Breast epithelium (tissue), 4 donors: ENCODE results near the gene APIP. TPM values are rescaled to one million over a fixed set of nuclear protein-coding genes. Genes with fewer than 3 reads are reported as not detected.
A peak's percentile ranks its signal among the peaks of the same experiment; 100 is the strongest.

Experiments
- DNase-seq, 2 donors: peaks; one replicate each; pipeline ENCODE4 v3.0.0-alpha.2; 2019; ENCODE audit warnings: low spot score in 2 of 2
- H3K27ac ChIP-seq, 2 donors: fragments of 200-600 bp; sonication (generic) in 1 of 2; one replicate each; pipeline ENCODE4 v1.5.1; 2016 to 2019; ENCODE audit warnings: mild to moderate bottlenecking in 1 of 2
- H3K27me3 ChIP-seq, 2 donors: fragments of 200-600 bp; sonication (generic) in 1 of 2; one replicate each; pipeline versions ENCODE4 v1.5.1 to v1.6.0; 2017 to 2019; ENCODE audit warnings: control low read depth in 1 of 2, mild to moderate bottlenecking in 1 of 2
- H3K36me3 ChIP-seq: fragments of 200-600 bp; one replicate; pipeline ENCODE4 v1.5.1; 2019
- H3K4me1 ChIP-seq, 2 donors: fragments of 200-600 bp; sonication (generic); one replicate each; pipeline ENCODE4 v1.5.1; 2016 to 2019; ENCODE audit warnings: control low read depth in 1 of 2
- H3K4me3 ChIP-seq, 3 donors: fragments of 200-600 bp; sonication (generic); 1 replicate in 2 of 3; 2 replicates in 1 of 3; pipeline ENCODE4 v1.5.1; 2016 to 2019; ENCODE audit warnings: mild to moderate bottlenecking in 3 of 3, moderate library complexity in 2 of 3
- H3K9me3 ChIP-seq, 2 donors: fragments of 200-600 bp; sonication (generic) in 1 of 2; one replicate each; pipeline ENCODE4 v1.5.1; 2016 to 2019; ENCODE audit warnings: control low read depth in 1 of 2
- CTCF ChIP-seq, 3 donors: fragments of 450-650 bp; IDR thresholded peaks; one replicate each; pipeline ENCODE4 v1.5.1; 2016 to 2017; ENCODE audit warnings: antibody characterized with exemption in 3 of 3, mild to moderate bottlenecking in 3 of 3, moderate library complexity in 3 of 3
- POLR2A ChIP-seq: fragments of 450-650 bp; IDR thresholded peaks from one replicate; pipeline ENCODE4 v1.6.1; 2016; ENCODE audit warnings: antibody characterized with exemption, mild to moderate bottlenecking, moderate library complexity
- POLR2AphosphoS5 ChIP-seq, 3 donors: sonication (generic); formaldehyde crosslinking; IDR thresholded peaks; one replicate each; pipeline ENCODE4 v1.6.1; 2017; ENCODE audit warnings: antibody characterized with exemption in 3 of 3
- intact Hi-C: fragments of 100-400 bp; cut with DNase I; formaldehyde crosslinking; loops from one replicate; pipeline ENCODE4 v1.15.1; 2023; ENCODE audit warnings: low total_unique reads
- total RNA-seq, 3 donors: library from RNA; depleted of rRNA; stranded (reverse); fragments of >200 nt; gene quantifications; one replicate each; pipeline ENCODE4 v1.1.0, GENCODE V29; 2016

APIP gene
- total RNA-seq, 3 donors from 2014 or later: 27.7 to 46.4 (median 29.8) TPM

GRCh38 chr11:34855754-34856095 is 60.5 kb downstream of the APIP start:
- Histone ChIP-seq H3K9me3 (no peaks in the 10 kb centered on the region), H3K4me3 (no peak overlapping the region), H3K36me3 (no peaks in the 10 kb centered on the region), H3K27me3 (no peaks in the 10 kb centered on the region), H3K27ac (peak overlapping the region; percentile 37 to 51), H3K4me1 (no peaks in the 10 kb centered on the region)
- TF ChIP-seq POLR2A (no peak), CTCF (IDR thresholded peaks at IDR 0.05) (no peak), POLR2AphosphoS5 (IDR thresholded peaks at IDR 0.05) (no peak)
- DNase-seq: no peak
- intact Hi-C loops: no loop called here

GRCh38 chr11:34855021-34855753 is 61.0 kb downstream of the APIP start:
- Histone ChIP-seq H3K27me3 (no peaks in the 10 kb centered on the region), H3K4me3 (no peak overlapping the region), H3K4me1 (no peaks in the 10 kb centered on the region), H3K27ac (peak overlapping the region; percentile 37 to 51), H3K9me3 (no peaks in the 10 kb centered on the region), H3K36me3 (no peaks in the 10 kb centered on the region)
- peak in 1 of 2 donors; percentile 31 for DNase-seq
- intact Hi-C loops: no loop called here
- TF ChIP-seq POLR2AphosphoS5 (IDR thresholded peaks at IDR 0.05) (no peak), POLR2A (no peak), CTCF (IDR thresholded peaks at IDR 0.05) (no peak)

GRCh38 chr11:34851916-34852315 is 64.3 kb downstream of the APIP start:
- Histone ChIP-seq H3K4me3 (no peak overlapping the region), H3K4me1 (no peaks in the 10 kb centered on the region), H3K27ac (no peak overlapping the region), H3K36me3 (no peaks in the 10 kb centered on the region), H3K27me3 (no peaks in the 10 kb centered on the region), H3K9me3 (no peaks in the 10 kb centered on the region)
- no peak for DNase-seq
- intact Hi-C loops: no loop called here
- no peak for TF ChIP-seq CTCF (IDR thresholded peaks at IDR 0.05)
- no peak for TF ChIP-seq POLR2A
- TF ChIP-seq POLR2AphosphoS5 (IDR thresholded peaks at IDR 0.05): no peak

GRCh38 chr11:34850334-34850733 is 65.8 kb downstream of the APIP start:
- Histone ChIP-seq H3K4me3 (no peak overlapping the region), H3K9me3 (no peaks in the 10 kb centered on the region), H3K4me1 (no peaks in the 10 kb centered on the region), H3K27me3 (no peaks in the 10 kb centered on the region), H3K27ac (no peak overlapping the region), H3K36me3 (no peaks in the 10 kb centered on the region)
- TF ChIP-seq POLR2A: no peak
- TF ChIP-seq CTCF (IDR thresholded peaks at IDR 0.05): no peak
- TF ChIP-seq POLR2AphosphoS5 (IDR thresholded peaks at IDR 0.05): no peak
- no peak for DNase-seq
- intact Hi-C loops: no loop called here

GRCh38 chr11:34846467-34846866 is 69.7 kb downstream of the APIP start:
- Histone ChIP-seq H3K27me3 (no peaks in the 10 kb centered on the region), H3K4me3 (no peak overlapping the region), H3K4me1 (no peaks in the 10 kb centered on the region), H3K9me3 (no peaks in the 10 kb centered on the region), H3K36me3 (no peaks in the 10 kb centered on the region), H3K27ac (no peak overlapping the region)
- no peak for DNase-seq
- intact Hi-C loops: no loop called here
- TF ChIP-seq POLR2A (no peak), CTCF (IDR thresholded peaks at IDR 0.05) (no peak), POLR2AphosphoS5 (IDR thresholded peaks at IDR 0.05) (no peak)
